NCI-H524 (cell line): ENCODE measurements around the gene FOXO3.
"Not testable (repeated sequence)": the region's sequence is repeated elsewhere in the genome, so short reads cannot be mapped to it uniquely, and the experiment has no call there.

Source experiments
- DNase-seq, 2 experiments: peaks; one replicate each; lab custom pipeline; 2025; lab: John Stamatoyannopoulos, UW

Gene FOXO3

DNA sequence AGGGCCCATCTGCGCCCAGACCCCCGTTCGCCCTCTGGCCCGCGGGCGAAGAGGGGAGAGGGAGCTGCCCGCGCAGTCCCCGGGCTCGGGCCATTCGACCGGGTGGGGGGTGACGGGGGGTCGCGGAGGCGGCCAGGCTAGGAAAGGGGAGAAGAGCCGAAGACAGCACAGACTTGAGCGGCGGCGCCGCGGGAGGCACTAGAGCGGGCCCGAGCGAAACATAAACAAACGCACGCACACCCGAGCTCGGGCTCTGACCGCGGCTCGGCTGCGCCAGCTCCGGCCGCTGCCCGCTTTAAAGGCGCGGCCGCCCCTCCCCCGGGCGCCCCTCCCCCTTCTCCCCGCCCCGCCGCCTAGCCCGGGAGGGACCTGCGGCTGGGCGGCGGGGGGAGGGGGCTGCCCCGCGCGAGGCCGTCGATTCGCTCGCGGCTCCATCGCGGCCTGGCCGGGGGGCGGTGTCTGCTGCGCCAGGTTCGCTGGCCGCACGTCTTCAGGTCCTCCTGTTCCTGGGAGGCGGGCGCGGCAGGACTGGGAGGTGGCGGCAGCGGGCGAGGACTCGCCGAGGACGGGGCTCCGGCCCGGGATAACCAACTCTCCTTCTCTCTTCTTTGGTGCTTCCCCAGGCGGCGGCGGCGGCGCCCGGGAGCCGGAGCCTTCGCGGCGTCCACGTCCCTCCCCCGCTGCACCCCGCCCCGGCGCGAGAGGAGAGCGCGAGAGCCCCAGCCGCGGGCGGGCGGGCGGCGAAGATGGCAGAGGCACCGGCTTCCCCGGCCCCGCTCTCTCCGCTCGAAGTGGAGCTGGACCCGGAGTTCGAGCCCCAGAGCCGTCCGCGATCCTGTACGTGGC is at the start of gene FOXO3:
Gene FOXO3, plus strand, starts transcription at position 455 of the 846 bp plus-strand sequence. Its CDS starts 292 bp downstream, at position 747.
- peak; percentile 64 to 84 for DNase-seq

GRCh38 chr6:108518714-108519576 is 41.8 kb upstream of the FOXO3 start:
- peak in 1 of 2 experiments; percentile 45 for DNase-seq

- no peak for DNase-seq
Observed at GRCh38 chr6:108521616-108522107, 39.1 kb upstream of the FOXO3 start.

GRCh38 chr6:108523697-108524096 is 37.0 kb upstream of the FOXO3 start:
- DNase-seq: no peak

GRCh38 chr6:108524528-108525248 is 36.0 kb upstream of the FOXO3 start:
- DNase-seq: no peak

DNA sequence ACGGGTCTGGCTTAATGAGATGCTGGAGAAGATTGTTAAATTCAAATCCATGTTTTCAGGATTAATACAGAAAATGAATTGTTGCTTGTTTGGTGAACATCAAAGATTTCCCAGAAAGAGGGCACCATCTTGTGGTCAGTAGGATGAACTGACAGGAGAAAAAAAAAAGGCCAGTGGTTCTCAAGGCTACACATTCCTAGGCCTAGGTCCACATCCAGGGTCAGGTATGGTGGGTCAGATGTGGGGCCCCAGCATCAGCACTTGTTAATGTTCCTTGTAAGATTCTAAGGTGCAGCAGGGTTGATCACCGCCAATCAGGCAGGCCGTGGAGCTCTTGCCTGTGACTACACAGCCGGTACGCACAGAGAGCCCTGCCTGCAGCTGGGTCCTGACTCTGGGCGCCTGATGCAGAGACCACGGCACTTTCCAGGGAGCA is 34.0 kb upstream of the FOXO3 start:
- peak in 1 of 2 experiments; percentile 36 for DNase-seq

DNA sequence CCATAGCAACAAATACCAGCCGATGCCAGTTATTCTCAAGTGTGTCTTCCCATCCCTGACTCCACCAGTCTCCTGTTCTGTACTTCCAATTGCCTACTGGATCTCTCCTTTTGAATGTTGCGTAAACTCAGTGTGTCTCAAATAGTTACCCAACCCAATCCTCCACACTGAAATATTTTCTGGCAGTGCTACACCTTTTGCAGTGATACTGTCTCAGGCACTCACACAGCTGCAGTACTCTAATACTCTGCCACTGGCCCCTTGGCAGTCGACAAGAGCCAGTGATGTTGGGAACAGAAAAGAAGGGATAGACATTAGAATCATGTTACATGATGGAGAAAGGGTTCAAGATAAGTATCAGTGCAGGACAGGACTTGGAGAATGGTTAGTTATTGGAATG is 31.8 kb upstream of the FOXO3 start:
- DNase-seq: no peak

DNA sequence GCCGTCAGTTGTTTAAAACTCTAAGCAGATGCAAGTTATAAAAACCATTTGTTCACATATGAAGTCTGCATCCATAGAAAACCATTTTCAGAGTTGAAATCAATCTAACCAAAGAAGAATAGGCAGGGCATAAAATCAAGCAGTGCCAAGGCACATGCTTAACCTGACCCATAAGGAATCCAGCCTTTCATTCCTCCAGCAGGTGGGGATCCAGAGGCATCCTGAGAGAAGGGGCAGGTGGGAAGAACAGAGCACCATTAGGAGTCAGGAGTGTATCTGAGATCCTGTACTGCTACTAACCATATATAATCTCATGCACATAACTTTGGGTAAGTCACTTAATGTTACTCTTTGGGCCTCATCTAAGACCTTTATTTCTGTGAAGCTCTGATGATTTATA is 29.4 kb upstream of the FOXO3 start:
- DNase-seq: peak in 1 of 2 experiments; percentile 15

GRCh38 chr6:108535114-108535742 is 25.5 kb upstream of the FOXO3 start:
- no peak for DNase-seq

DNA sequence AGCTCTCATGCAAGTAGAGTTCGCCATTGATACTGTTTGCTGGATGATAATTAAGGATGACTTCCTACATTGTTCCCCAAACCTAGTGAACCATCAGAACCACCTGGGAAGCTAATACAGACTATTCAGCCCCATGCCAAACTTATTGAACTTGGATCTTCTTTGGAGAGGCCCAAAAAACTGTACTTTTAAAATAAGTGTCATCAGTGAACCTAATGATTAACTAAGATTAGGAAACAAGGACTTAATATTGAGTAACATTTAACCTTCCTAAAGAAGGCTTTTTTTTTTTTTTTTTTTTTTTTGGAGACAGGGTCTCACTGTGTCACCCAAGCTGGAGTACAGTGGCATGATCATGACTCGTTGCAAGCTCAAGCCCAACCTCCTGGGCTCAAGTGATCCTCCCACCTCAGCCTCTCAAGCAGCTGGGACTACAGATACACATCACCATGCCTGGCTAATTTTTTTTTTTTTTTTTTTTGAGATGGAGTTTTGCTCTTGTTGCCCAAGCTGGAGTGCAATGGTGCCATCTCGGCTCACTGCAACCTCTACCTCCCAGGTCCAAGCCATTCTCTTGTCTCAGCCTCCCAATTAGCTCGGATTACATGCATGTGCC is 24.7 kb upstream of the FOXO3 start:
- DNase-seq: not testable (repeated sequence)

GRCh38 chr6:108541843-108542759 is 18.6 kb upstream of the FOXO3 start:
- peak; percentile 79 to 80 for DNase-seq

GRCh38 chr6:108543175-108543940 is 17.4 kb upstream of the FOXO3 start:
- peak; percentile 70 to 80 for DNase-seq

DNA sequence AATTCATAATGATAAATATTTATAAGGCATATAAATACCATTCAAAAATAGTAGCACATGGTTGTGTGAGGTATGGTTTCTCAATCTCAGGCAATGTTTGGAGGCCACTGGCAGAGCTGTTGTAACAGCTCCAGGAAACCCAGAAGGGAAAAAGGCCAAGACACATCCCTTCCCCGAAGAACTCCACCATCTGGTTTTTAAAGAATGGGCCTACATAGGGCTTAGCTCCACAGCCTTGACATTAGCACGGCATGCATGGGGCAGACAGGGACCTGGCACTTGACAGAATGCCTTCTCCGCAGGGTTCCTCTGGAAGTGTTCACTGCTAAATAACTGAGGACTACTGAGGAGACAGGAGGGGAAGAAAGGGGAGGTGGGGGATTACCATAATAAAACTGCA is 16.1 kb upstream of the FOXO3 start:
- DNase-seq: peak; percentile 53 to 65

DNA sequence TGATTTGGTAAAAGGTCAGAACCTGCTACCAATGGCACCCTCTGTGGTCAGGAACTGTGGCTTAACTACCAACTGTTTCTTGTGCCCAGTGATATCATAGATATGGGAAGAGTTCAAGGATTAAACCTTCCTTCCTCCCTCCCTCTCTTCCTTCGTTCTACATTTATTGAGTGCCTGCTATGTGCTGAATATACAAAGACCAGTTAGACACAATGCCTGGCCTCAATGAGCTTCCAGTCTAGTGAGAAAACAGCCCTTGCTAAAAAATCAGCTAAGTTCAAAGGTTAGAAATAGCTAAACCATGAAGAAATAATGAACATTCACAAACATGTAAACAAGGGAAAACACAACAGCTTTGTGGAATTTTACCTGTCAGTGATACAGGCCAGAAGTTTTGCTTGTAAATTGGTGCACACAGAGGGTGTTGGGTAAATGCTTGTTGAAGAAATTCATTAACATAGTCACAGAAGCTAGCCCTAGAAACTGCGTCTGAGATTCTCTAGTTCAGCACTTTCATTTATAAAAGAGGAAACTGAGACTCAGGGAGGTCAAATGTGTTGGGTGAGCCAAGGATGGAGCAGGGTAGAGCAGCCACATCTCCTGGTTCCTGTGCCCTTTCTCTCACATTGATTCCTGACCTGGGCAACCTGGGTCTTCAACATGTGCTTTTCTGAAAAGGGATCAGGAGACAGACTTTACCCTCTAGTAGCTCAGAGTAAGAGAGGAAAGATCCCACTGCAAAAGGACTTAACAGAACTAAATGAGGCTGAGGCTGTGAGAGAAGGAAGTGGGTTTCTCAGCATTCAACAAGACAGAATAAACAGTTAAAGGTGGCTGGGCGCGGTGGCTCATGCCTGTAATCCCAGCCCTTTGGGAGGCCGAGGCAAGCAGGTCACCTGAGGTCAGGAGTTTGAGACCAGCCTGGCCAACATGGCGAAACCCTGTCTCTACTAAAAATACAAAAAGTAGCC is 14.4 kb upstream of the FOXO3 start:
- no peak for DNase-seq

DNA sequence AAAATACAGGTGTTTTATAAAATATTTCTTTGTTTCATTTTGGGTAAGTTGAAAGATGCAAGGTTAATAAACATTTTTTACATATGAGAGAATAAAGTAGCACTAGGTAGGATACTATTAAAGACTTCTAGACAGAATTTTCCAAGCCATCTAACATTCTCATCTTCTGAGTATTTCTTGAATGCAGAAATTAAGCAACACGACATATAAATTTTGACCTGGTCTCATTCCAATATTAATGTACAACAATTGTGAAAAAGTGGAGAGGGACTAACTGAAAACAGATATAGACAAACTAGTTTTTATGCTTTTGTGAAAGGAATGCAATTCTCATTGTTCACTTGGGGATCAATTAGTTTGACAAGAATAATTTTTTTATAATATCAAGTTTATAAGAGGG is 11.5 kb upstream of the FOXO3 start:
- no peak for DNase-seq

- DNase-seq: no peak
Observed at GRCh38 chr6:108549741-108550140, 11.0 kb upstream of the FOXO3 start.

DNA sequence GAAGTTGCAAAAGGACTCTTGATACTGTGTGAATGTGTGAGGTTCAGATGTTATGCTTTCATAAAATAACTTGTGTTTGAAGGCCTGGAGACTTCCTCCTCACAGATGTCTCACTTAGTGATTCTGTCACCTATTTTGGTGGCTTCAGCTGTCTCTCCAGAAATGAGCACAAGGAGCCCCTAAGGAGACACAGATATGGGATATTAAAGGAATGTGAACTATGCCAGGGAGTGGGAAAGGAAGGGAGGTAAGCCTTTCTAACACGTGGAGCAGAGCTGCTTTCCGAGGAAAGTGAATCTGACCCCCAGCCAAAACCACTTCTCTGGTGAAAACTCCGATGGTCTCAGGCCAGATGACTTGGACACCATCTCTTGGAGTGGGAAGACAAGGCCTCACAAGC is 10.5 kb upstream of the FOXO3 start:
- no peak for DNase-seq
